ENCODE data around the gene FAM241B. TPM values are rescaled to one million over a fixed set of nuclear protein-coding genes. Genes with fewer than 3 reads are reported as not detected.

The FAM241B gene
- total RNA-seq, 1 experiment from 2014 or later: 21.6 TPM

DNA sequence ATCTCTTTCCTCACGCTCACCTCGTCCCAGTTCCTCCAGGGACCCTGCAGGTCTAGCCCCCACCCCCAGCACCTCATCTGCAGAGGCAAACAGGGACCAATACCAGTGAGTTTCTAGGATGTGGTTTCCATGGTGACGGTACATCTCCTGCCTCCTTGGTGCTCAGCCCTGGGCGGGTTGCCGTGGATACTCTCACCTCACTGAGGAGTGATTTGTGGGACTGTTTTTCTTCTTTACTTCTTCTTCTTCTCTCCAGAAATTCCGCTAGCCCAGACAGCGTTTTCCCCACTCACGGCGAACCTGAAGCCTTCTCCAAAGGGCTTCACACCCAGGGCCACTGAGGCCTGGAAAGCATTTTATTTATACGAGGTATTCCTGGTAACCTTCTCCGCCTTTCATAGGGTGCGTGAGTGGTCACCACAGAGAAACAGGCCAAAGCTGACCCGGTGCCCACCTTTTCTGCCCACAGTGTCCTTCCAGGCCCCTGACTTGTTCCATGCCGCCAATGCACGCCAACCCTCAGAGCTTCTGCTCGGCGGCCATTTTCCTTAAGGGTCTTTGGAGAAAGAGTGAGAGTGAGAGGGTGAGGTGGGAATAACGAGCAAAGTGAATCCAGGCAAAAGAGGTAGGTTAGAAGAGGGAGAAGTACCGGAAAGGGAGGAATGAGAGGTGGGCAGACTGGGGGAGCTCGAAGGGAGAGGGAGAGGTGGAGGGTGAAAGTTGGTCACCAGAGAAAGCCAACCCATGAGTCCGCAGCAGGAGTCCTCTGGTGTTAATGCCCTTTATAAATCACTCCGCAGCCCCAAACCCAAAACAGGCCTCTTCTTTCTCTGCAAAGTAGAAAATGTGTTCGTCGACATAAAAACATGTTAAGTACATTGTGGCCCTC, 15.5 kb downstream of the FAM241B start:
- in situ Hi-C loops (cut with HindIII; ENCODE audit: low pct_unique_long_range_greater_than_20kb, low sequenced_read_pairs): no loop called here
- DNase-seq (ENCODE audit: low read depth): no peak

DNA sequence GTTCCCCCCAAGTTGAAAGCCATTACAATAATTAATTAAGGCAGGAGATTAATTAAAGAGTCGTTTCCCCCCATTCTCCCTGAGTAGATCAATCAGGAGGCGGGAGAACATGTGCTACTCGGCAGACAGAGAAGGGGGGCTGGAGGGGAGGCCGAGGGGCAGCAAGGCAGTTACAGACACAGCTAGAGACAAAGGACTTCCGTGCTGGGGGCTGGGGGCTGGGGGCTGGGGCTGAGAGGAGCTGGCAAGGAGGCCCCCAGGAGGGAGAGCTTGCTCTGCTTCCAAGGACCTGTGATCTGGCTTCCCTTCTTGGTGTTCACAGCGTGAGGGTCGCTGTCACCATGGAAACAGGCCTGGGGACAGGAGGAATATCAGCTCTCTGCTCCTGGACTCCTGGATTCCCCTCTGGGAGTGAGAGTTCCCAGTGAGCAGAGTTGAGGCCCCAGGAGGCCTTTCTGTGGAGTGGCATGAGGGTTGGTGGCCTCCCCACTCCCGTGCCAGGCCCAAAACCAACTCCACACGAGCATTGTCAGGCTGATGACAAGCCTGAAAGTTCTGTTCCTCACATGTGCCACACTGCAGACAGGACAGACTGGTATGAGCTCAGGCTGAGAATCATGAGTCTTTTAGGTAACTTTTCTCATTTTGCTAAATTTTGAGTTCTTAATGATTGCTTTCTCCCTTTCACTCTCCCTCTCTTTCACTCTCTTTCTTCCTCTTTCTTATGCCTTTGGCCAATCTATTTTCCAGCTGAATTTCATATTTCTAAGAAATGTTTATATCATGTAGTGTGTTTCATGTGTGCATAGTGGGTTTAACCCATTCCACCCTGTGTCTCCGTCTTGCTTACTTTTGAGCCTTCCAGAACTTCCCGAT, 16.4 kb downstream of the FAM241B start:
- no peak for DNase-seq (ENCODE audit: low read depth)
- in situ Hi-C loops (cut with HindIII; ENCODE audit: low pct_unique_long_range_greater_than_20kb, low sequenced_read_pairs): no loop called here

DNA sequence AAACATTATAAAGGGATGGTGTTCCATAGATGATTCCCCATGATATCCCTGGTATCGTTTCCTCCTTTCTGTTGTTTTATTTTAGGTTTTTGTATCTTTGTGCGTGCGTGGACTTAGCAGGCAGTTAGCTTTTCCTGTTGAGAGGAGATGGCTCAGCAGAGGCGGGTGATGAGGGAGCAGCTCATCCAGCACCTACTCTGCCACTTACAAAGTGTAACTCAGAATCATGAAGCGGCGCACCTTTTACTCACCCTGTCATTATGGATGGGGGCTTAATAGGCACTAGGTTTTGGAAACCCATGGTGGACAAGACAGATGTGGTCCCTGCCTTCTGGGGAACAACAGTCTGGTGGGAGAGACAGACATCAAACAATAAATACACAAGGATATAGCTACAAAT, 17.1 kb downstream of the FAM241B start:
- in situ Hi-C loops (cut with HindIII; ENCODE audit: low pct_unique_long_range_greater_than_20kb, low sequenced_read_pairs): no loop called here
- no peak for DNase-seq (ENCODE audit: low read depth)

DNA sequence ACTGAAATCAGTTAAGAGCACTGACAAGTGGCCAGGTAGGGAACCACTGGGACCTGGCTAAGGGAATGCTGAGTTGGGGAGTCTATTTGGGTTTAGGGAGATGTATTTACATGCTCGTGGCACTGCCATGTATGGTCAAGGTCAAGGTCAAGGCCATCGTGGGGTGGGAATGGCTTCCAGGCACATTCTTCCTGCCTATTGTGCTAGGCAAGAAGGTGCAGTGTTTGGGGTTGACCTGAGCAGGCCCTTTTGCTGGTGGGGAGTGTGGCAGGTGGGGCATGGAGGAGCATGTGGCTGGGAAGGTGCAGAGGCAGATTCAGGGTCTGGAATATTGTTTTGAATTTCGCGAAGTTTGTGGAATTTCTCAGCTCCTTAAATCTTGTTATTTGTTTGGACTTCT, 17.8 kb downstream of the FAM241B start:
- in situ Hi-C loops (cut with HindIII; ENCODE audit: low pct_unique_long_range_greater_than_20kb, low sequenced_read_pairs): no loop called here
- no peak for DNase-seq (ENCODE audit: low read depth)

DNA sequence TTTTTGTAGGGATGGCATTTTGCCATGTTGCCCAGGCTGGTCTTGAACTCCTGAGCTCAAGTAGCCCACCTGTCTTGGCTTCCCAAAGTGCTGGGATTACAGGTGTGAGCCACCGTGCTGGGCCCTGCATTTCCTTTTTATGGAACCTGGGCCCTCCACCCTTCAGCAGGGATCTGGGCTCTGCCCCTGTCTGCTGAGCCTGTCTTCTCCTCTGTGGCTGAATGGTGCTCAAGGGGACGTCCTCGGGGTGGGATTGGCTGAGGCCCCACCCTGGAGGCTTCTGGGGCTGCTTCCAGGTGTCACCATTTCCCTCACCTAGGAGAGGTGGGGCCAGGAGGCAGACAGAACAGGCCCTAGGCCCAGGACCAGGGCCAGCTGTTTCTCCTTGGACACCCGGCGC, 18.4 kb downstream of the FAM241B start:
- in situ Hi-C loops (cut with HindIII; ENCODE audit: low pct_unique_long_range_greater_than_20kb, low sequenced_read_pairs): no loop called here

DNA sequence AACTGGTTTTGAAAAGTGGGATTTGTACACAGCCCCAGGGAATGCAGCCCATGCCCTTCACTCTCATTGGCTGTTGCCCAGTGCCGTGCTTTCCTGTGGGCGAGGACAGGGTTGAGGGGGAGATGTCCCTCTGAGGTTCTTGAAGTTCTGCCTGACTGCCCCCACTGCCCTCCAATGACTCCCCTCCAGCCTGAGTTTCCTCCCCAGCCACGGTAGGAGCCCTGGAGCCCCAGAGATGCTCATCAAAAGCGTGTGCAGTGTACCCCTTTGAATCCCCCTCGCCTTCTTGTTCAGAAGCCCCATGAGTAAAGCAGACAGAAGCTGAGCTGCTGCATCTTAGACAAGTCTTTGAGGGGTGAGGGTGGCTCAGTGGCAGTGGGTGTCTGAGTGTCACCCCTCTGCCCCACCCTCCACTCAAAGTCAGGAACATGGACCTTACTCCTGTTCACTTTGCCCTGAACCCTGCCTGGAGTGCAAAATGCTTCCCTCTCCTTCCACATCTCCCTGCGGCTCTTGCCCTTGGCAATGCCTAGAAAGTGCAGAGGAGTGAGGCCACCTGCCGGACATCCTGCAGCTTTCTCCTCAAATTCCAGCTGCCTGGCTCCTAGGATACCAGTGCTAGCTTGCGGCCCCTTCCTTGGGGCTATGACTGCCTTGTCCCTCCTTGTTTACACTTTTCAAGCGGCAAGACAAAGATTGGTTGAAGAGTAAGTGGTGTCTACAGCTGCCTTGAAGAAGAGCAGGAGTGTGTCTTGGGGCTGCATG, 19.9 kb downstream of the FAM241B start:
- DNase-seq (ENCODE audit: low read depth): no peak
- in situ Hi-C loops (cut with HindIII; ENCODE audit: low pct_unique_long_range_greater_than_20kb, low sequenced_read_pairs): no loop called here

More for the DNA sequence above, 18.4 kb downstream of the FAM241B start:
- DNase-seq (ENCODE audit: low read depth): no peak

DNA sequence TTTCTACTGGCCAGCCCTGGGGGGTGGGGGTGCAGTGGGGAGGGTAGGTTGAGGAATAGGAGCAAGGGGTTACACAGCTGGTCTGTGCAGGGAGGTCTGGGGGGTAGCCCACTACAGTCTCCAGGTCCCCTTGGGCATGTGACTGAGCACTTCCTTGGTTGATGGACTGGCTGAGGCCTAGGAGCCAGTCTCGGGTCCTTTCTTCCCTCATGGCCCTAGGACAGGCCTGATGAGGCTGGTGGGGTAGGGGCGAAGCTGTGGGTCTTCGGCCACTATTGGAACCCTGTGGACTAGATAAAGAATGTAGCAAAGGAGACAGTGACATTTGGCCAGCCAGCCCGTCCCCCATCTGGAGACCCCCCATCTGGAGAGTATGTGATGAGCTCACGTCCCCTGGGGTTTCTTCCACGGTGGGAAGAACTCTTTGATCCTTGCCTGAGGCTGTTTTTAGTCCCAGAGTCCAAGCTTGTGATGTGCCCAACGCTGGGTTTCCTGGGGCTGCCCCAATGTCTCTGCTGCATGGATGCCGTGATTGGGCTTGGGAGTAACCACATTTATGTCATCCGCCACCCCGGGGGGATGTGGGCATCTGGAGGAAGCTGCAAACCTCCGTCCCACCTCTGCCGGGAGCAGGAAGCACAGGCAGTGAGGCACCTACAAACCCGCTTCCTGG, 20.7 kb downstream of the FAM241B start:
- no peak for DNase-seq (ENCODE audit: low read depth)
- in situ Hi-C loops (cut with HindIII; ENCODE audit: low pct_unique_long_range_greater_than_20kb, low sequenced_read_pairs): no loop called here

DNA sequence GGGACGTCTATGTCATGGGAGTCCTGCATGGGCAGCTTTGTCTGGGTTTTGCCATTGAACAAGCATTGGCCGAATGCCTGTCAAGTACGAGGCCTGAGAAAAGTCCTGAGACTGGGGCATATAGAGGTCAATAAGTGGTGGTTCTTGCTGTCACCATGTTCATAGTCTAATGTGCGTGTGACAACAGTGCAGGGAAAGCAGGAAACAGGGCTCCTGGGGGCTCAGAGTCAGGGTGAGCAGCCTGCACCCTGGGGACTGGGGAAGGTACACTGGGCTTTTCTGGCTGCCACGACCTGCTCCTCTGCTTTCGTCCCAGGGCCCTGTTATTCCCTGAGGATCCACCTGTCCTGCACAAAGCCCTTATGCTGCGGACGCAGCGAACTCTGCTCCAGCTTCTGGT, 21.3 kb downstream of the FAM241B start:
- in situ Hi-C loops (cut with HindIII; ENCODE audit: low pct_unique_long_range_greater_than_20kb, low sequenced_read_pairs): no loop called here
- DNase-seq (ENCODE audit: low read depth): no peak

DNA sequence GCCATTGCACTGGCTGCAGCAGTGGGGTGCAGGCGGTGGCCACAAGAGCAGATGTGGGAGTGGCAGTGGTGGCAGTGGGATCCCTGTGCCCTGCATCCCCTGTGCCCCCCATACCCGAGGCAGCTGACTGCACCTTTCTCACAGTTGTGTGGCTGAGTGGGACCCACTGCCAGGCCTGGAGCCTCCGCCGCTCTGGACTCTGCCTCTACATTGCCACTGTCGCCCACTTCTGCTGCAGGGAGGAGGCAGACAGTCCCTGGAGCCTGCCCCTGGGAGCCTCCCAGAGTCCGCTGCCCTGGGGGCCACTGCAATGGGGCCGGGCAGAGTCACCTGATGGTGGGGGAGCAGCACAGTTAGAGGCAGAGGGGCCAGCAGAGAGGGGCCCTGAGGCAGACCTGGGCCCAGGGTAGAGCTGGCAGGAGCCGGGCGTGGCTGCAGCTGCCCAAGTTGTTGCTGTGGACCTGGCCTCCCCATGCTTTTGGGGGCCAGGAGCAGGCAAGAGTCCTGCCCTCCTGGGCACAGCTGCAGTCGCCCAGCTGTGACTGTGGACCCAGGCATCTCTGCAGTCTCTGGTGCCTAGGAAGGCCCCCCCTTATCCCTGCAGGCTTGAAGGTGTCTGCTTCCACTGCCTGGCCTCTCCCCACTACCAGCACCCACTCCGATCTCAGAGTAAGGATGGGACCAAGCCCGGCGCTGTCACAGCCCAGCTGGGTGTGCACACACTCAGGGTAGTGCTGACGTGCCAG, 22.2 kb downstream of the FAM241B start:
- no peak for DNase-seq (ENCODE audit: low read depth)
- in situ Hi-C loops (cut with HindIII; ENCODE audit: low pct_unique_long_range_greater_than_20kb, low sequenced_read_pairs): no loop called here

DNA sequence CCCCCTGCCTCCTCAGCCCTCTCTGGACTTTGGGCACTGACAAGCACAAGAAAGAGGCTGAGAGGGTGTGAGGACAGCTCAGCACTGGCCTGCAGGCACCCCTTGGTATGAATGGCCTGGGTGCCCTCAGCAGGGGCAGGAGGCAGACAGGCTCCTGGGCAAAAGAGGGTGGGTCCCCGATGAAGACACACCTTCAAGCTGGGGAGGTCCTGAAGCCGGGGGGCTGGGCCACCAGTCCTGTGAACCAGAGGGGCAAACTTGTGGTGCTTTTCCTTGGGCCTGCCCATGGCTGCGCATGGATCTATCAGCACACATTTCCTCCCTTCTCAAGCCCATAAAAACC, 22.8 kb downstream of the FAM241B start:
- no peak for DNase-seq (ENCODE audit: low read depth)
- in situ Hi-C loops (cut with HindIII; ENCODE audit: low pct_unique_long_range_greater_than_20kb, low sequenced_read_pairs): no loop called here

DNA sequence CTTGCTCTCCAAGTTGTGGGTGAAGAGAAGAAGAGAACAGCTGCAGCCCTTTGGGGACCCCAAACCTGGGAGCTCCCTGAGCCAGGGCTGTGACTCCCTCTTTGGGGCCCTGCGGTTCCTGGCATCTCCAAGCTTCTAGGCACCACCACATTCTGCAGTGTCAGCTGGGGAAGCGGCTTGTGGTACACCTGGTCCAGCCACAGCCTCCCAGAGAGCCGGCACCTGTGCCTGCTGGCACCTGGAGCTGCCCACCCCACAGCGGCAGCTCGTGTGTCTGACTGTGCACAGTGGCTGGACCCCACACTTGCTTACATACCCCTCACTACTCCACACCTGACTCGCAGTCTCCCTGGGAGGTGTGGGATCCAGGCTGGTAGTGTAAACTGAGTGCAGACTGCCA, 23.5 kb downstream of the FAM241B start:
- in situ Hi-C loops (cut with HindIII; ENCODE audit: low pct_unique_long_range_greater_than_20kb, low sequenced_read_pairs): no loop called here
- DNase-seq (ENCODE audit: low read depth): no peak

DNA sequence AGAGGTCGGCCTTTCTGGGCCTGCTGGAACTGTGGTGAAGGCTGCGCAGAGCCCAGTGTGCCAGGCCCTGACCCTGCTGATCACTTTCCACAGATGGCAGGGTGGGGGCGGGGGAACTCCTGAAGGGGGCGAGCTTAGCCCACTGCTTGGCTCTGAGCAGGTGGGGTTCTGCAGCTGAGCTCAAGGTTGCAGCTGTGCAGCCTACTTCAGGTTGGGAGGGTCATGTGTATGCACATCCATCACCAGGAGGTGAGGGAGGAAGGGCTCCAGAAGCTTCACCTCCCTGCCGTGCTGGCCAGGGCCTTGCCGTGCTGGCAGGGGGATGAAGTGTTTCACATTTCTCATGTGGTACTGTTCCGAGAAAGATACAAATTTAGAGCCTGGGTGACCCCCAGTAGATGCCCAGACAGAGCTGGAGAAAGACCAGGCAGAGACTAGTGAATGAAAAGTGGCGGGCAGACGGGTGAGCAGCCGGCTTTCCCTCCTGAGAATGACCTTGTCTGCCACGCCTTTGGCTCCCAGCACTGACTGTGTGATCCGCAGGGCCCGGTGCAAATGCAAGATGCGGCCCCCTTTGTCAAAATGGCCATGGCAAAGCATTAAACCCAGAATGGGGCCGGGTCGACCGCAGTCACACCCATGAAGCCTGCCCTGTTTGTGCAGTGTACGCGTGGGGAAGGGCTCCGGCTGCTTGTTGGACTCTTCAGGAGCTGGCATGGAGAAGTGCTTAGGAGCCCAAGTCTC, 25.2 kb downstream of the FAM241B start:
- no peak for DNase-seq (ENCODE audit: low read depth)
- in situ Hi-C loops (cut with HindIII; ENCODE audit: low pct_unique_long_range_greater_than_20kb, low sequenced_read_pairs): no loop called here

DNA sequence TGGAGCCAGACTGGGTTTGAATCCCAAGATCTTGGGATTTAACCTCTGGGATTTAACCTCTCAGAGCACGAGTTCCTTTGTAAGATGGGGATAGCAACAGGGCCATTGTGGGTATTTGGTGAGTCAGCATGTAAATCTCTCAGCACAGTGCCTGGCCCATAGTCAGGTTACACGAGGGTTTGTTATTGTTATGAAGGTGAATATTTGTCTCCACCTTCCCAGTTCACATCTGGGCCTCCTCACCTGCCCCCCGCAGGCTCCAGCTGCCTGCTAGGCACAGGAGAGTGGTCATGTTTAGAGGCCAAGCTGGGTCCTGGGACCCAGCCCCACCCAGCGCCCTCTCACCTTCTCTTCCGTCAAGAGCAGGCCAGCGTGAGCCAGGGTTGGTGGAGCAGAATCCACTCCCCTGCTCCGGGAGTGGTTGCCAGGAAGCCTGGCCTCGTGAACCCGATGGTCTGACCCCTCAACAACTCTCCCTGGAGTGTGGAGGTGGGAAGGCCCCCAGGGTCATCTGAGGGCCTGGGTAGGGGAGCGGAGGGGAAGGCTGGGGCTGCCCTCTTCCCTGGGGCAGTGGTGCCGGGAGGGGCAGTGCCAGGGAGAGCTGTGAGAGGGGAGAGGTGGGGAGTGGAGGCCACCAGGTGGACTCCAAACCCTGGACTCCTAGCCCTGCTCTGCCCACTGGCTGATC, 26.0 kb downstream of the FAM241B start:
- DNase-seq (ENCODE audit: low read depth): no peak
- in situ Hi-C loops (cut with HindIII; ENCODE audit: low pct_unique_long_range_greater_than_20kb, low sequenced_read_pairs): no loop called here

DNA sequence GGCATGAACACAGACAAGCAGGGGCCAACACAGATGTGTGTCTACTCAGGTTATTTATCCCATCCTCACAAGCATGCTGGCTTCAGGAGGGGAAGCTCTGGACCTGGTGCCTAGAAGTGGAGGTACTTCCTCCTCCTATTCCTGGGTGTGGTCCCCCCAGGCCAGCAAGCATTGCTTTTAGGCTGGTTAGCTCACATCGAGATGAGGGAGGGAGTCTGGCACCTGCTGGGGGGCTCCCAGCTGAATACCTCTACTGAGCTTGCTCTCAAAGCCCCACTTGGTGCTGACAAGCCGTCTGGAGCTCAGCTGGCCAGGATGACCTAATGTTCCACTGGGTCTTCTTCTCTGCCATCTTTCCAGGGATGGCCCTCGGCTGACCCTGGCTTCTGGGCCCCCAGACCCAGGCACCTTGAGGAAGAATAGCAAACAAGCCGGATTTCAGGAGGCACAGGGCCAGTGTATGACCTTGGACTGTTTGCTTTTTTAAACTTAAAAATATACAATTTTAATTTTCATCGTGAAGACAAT, 26.8 kb downstream of the FAM241B start:
- in situ Hi-C loops (cut with HindIII; ENCODE audit: low pct_unique_long_range_greater_than_20kb, low sequenced_read_pairs): no loop called here
- no peak for DNase-seq (ENCODE audit: low read depth)

DNA sequence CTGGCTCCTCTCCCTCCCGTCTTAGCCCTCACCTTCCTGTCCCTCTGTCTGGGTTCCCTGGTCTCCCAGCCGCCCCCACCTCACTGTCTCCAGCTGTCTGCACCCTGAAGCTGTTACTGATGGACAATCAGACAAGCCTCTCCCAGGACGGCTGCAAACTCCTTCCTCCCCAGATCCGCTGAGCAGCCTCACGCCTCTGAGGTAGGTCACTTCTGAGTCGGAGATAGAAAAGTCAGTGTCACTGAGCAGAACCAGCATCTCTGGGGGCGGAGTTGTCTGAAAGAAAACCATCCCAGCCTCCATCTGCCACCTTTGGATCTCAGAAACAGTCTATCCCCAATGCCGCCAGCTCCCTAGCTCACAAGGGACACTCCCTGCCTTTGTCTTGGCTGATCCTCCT, 27.4 kb downstream of the FAM241B start:
- in situ Hi-C loops (cut with HindIII; ENCODE audit: low pct_unique_long_range_greater_than_20kb, low sequenced_read_pairs): no loop called here
- DNase-seq (ENCODE audit: low read depth): no peak

DNA sequence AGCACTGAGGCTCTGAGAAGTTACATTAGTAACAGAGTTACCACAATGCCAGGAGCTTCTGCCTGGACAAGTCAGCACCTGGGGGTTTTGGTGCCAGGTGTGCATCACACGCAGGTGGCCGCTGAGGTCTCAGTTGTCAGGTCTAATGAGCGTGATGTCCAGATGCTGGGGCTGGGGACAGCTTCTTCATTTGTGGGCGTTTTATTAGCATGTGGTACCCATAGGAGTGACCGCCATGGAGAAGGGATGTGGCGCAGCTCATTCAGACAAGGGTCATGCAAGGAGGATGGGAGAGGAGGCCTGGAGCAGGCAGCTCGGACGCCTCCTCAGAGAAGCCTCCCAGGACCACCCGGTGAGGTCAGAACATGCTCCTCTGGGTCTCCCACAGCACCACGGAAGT, 27.8 kb downstream of the FAM241B start:
- in situ Hi-C loops (cut with HindIII; ENCODE audit: low pct_unique_long_range_greater_than_20kb, low sequenced_read_pairs): no loop called here
- DNase-seq (ENCODE audit: low read depth): no peak
